ENCODE measurements around the gene ILDR1.
"Not testable (repeated sequence)": the region's sequence is repeated elsewhere in the genome, so short reads cannot be mapped to it uniquely, and the experiment has no call there.

ILDR1 gene

DNA sequence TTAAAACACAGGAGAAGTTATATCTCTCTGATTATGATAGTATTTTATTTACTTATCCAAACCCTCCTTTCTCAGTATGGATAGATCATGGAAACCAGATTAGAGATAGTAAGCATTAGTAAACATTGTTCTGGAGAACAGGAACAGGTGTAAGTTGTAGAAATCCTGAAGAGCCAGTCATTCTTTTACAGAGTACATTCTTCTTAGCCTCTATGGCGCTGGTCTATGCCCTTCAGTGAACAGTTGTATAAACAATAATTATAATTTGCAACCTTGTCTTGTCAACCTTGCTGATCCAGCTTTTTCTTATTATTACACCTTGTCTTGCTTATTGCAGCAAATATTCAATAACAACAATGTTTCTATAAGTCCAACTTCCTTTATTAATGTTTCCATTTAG is 80.5 kb downstream of the ILDR1 start:
- no peak for DNase-seq (ENCODE audit: low read depth, low spot score)
- H3K4me3 ChIP-seq (ENCODE audit: low read depth, low read length) = no peak overlapping the region
- TF ChIP-seq, protein P1, sequence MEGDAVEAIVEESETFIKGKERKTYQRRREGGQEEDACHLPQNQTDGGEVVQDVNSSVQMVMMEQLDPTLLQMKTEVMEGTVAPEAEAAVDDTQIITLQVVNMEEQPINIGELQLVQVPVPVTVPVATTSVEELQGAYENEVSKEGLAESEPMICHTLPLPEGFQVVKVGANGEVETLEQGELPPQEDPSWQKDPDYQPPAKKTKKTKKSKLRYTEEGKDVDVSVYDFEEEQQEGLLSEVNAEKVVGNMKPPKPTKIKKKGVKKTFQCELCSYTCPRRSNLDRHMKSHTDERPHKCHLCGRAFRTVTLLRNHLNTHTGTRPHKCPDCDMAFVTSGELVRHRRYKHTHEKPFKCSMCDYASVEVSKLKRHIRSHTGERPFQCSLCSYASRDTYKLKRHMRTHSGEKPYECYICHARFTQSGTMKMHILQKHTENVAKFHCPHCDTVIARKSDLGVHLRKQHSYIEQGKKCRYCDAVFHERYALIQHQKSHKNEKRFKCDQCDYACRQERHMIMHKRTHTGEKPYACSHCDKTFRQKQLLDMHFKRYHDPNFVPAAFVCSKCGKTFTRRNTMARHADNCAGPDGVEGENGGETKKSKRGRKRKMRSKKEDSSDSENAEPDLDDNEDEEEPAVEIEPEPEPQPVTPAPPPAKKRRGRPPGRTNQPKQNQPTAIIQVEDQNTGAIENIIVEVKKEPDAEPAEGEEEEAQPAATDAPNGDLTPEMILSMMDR (IDR thresholded peaks at IDR 0.05; ENCODE audit: insufficient read depth, low read length, missing control alignments) = no peak
- CTCF ChIA-PET = no interaction called here
- POLR2A ChIA-PET = no interaction called here

DNA sequence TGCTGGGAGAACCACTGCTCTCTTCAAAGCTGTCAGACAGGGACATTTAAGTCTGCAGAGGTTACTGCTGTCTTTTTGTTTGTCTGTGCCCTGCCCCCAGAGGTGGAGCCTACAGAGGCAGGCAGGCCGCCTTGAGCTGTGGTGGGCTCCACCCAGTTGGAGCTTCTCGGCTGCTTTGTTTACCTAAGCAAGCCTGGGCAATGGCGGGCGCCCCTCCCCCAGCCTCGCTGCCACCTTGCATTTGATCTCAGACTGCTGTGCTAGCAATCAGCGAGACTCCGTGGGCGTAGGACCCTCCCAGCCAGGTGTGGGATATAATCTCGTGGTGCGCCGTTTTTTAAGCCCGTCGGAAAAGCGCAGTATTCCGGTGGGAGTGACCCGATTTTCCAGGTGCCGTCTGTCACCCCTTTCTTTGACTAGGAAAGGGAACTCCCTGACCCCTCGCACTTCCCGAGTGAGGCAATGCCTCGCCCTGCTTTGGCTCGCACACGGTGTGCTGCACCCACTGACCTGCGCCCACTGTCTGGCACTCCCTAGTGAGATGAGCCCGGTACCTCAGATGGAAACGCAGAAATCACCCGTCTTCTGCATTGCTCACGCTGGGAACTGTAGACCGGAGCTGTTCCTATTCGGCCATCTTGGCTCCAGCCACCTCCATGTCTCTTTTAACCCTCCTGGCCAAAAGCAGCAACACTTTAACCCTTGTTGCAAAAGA is 83.7 kb downstream of the ILDR1 start:
- H3K4me3 ChIP-seq (ENCODE audit: low read depth, low read length); CTCF ChIA-PET; DNase-seq (ENCODE audit: low read depth, low spot score); POLR2A ChIA-PET: not testable (repeated sequence)

Measured in AG04449 (cell line).